ENCODE data around the gene TBPL1.

TBPL1 gene

GRCh38 chr6:134010400-134010799, 57.4 kb downstream of the TBPL1 start:
- H3K4me2 ChIP-seq (ENCODE audit: low read depth, low read length) = no peak overlapping the region
- H2AFZ ChIP-seq (ENCODE audit: low read length) = no peak overlapping the region
- no peak overlapping the region for H3K9ac ChIP-seq (ENCODE audit: low read length)
- H3K27me3 ChIP-seq (replicated peaks; ENCODE audit: insufficient read depth, low read length) = no peaks in the 10 kb centered on the region
- H3K4me1 ChIP-seq (ENCODE audit: low read length) = no peaks in the 10 kb centered on the region; the same call in 1 of the 2 replicates
- H3K9me2 ChIP-seq (replicated peaks; ENCODE audit: insufficient read depth, low read length) = no peaks in the 10 kb centered on the region
- no peak overlapping the region for H3K4me3 ChIP-seq (ENCODE audit: low read length)
- no peaks in the 10 kb centered on the region for H3K9me3 ChIP-seq (replicated peaks; ENCODE audit: insufficient read depth, low read length)
- no peak for DNase-seq
- no peak overlapping the region for H3K27ac ChIP-seq (ENCODE audit: low read length)
- no peaks in the 10 kb centered on the region for H4K20me1 ChIP-seq (ENCODE audit: insufficient read depth, low read length)
- TF ChIP-seq EZH2phosphoT487 (IDR thresholded peaks at IDR 0.05; ENCODE audit: low read length) (no peak), EZH2 (optimal IDR thresholded peaks at IDR 0.05; ENCODE audit: low read depth, low read length) (no peak)
- TF ChIP-seq, protein P1, sequence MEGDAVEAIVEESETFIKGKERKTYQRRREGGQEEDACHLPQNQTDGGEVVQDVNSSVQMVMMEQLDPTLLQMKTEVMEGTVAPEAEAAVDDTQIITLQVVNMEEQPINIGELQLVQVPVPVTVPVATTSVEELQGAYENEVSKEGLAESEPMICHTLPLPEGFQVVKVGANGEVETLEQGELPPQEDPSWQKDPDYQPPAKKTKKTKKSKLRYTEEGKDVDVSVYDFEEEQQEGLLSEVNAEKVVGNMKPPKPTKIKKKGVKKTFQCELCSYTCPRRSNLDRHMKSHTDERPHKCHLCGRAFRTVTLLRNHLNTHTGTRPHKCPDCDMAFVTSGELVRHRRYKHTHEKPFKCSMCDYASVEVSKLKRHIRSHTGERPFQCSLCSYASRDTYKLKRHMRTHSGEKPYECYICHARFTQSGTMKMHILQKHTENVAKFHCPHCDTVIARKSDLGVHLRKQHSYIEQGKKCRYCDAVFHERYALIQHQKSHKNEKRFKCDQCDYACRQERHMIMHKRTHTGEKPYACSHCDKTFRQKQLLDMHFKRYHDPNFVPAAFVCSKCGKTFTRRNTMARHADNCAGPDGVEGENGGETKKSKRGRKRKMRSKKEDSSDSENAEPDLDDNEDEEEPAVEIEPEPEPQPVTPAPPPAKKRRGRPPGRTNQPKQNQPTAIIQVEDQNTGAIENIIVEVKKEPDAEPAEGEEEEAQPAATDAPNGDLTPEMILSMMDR (IDR thresholded peaks at IDR 0.05; ENCODE audit: low read length) = no peak
- no peaks in the 10 kb centered on the region for H3K79me2 ChIP-seq (ENCODE audit: low read length)
- no peaks in the 10 kb centered on the region for H3K36me3 ChIP-seq (replicated peaks; ENCODE audit: insufficient read depth, low read length)
- H3F3A ChIP-seq (ENCODE audit: insufficient read depth, low read length) = no peaks in the 10 kb centered on the region; the same call in 1 of the 2 replicates

GRCh38 chr6:134010974-134011373, 58.0 kb downstream of the TBPL1 start:
- Histone ChIP-seq H3K79me2 (ENCODE audit: low read length) (no peaks in the 10 kb centered on the region), H3K27me3 (replicated peaks; ENCODE audit: insufficient read depth, low read length) (no peaks in the 10 kb centered on the region), H3K9me3 (replicated peaks; ENCODE audit: insufficient read depth, low read length) (no peaks in the 10 kb centered on the region), H3K9me2 (replicated peaks; ENCODE audit: insufficient read depth, low read length) (no peaks in the 10 kb centered on the region), H4K20me1 (ENCODE audit: insufficient read depth, low read length) (no peaks in the 10 kb centered on the region), H3K4me3 (ENCODE audit: low read length) (no peak overlapping the region), H3F3A (ENCODE audit: insufficient read depth, low read length) (no peaks in the 10 kb centered on the region; the same call in 1 of the 2 replicates), H3K4me2 (ENCODE audit: low read depth, low read length) (no peak overlapping the region), H3K36me3 (replicated peaks; ENCODE audit: insufficient read depth, low read length) (no peaks in the 10 kb centered on the region), H2AFZ (ENCODE audit: low read length) (no peak overlapping the region), H3K4me1 (ENCODE audit: low read length) (no peaks in the 10 kb centered on the region; the same call in 1 of the 2 replicates), H3K27ac (ENCODE audit: low read length) (no peak overlapping the region), H3K9ac (ENCODE audit: low read length) (no peak overlapping the region)
- DNase-seq = no peak
- TF ChIP-seq, protein P1 (IDR thresholded peaks at IDR 0.05; ENCODE audit: low read length) = no peak
- TF ChIP-seq EZH2 (optimal IDR thresholded peaks at IDR 0.05; ENCODE audit: low read depth, low read length) (no peak), EZH2phosphoT487 (IDR thresholded peaks at IDR 0.05; ENCODE audit: low read length) (no peak)

DNA sequence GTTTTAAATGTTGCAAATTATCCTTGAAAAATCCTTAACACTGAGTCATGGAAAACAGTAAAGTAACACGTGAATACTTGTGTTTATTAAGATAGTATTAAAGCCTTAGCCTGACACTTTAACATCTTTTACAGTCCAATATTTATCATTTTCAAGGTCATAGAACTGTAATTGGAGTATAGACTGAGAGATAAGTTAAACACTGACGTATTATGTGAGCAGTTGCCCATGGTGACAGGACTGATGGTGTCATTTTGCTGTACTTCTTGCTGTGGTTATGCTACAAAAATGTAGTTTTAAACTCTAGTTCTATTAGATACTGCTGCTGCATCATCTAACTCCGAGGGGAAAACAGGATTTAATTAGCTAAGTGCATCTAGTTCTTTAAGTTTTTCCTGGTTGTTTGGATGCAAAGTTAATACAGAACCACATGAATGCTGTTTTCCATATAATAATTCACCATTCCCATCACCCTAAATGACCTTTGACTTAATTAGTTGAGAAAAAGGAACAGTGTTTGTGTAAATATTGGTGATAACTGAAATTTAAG, 61.6 kb downstream of the TBPL1 start:
- Histone ChIP-seq H3K27ac (ENCODE audit: low read length) (no peak overlapping the region), H3K79me2 (ENCODE audit: low read length) (no peaks in the 10 kb centered on the region), H3K4me2 (ENCODE audit: low read depth, low read length) (no peak overlapping the region), H3K4me3 (ENCODE audit: low read length) (no peak overlapping the region), H3K9ac (ENCODE audit: low read length) (no peak overlapping the region), H3K4me1 (ENCODE audit: low read length) (no peaks in the 10 kb centered on the region; the same call in 1 of the 2 replicates), H3F3A (ENCODE audit: insufficient read depth, low read length) (no peaks in the 10 kb centered on the region; the same call in 1 of the 2 replicates), H3K9me3 (replicated peaks; ENCODE audit: insufficient read depth, low read length) (no peaks in the 10 kb centered on the region), H2AFZ (ENCODE audit: low read length) (no peak overlapping the region), H3K9me2 (replicated peaks; ENCODE audit: insufficient read depth, low read length) (no peaks in the 10 kb centered on the region), H4K20me1 (ENCODE audit: insufficient read depth, low read length) (no peaks in the 10 kb centered on the region), H3K27me3 (replicated peaks; ENCODE audit: insufficient read depth, low read length) (no peaks in the 10 kb centered on the region), H3K36me3 (replicated peaks; ENCODE audit: insufficient read depth, low read length) (no peaks in the 10 kb centered on the region)
- TF ChIP-seq EZH2 (optimal IDR thresholded peaks at IDR 0.05; ENCODE audit: low read depth, low read length) = no peak
- TF ChIP-seq, protein P1 (IDR thresholded peaks at IDR 0.05; ENCODE audit: low read length) = no peak
- TF ChIP-seq EZH2phosphoT487 (IDR thresholded peaks at IDR 0.05; ENCODE audit: low read length) = no peak
- DNase-seq = no peak
